HG03039 (cell line): Measurements from ENCODE around the gene TICRR.
A peak's percentile ranks its signal among the peaks of the same experiment; 100 is the strongest.
"Not testable (repeated sequence)": the region's sequence is repeated elsewhere in the genome, so short reads cannot be mapped to it uniquely, and the experiment has no call there.

ENCODE experiments used
- ATAC-seq: cut with Tn5 transposase; IDR thresholded peaks from one replicate; pipeline ENCODE4 v1.9.1; 2021; ENCODE audit warnings: mild to moderate bottlenecking, moderate library complexity; ENCODE audit not compliant: unreplicated experiment

The TICRR gene

DNA sequence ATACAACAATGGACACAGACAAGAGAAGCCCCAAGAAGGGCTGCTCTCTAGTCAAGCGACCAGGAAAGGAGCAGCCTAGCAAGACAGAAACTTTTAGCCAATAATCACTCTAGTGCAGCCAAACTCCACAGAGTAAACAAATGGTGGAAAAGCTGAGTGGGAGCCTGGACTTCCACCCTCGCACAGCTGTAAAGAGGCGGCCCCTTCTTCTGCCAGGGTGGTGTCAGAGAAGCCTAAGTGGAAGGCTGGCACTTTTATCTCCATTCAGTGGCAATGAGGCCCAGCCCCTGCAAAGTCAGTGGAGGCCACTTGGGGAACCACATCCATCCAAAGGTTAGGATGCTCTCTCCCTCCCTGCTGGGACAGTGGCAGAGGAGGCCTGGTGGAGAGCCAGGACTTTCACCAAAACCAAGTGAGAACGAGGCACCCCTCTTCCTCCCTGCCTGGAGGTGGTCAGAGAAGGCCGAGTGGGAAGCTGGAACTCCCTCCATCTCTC, 15.5 kb upstream of the TICRR start:
- ATAC-seq, result no peak

- ATAC-seq, result no peak
Observed at GRCh38 chr15:89566181-89566580, 9.1 kb upstream of the TICRR start.

- ATAC-seq, result no peak
Observed at GRCh38 chr15:89566621-89567294, 8.5 kb upstream of the TICRR start.

DNA sequence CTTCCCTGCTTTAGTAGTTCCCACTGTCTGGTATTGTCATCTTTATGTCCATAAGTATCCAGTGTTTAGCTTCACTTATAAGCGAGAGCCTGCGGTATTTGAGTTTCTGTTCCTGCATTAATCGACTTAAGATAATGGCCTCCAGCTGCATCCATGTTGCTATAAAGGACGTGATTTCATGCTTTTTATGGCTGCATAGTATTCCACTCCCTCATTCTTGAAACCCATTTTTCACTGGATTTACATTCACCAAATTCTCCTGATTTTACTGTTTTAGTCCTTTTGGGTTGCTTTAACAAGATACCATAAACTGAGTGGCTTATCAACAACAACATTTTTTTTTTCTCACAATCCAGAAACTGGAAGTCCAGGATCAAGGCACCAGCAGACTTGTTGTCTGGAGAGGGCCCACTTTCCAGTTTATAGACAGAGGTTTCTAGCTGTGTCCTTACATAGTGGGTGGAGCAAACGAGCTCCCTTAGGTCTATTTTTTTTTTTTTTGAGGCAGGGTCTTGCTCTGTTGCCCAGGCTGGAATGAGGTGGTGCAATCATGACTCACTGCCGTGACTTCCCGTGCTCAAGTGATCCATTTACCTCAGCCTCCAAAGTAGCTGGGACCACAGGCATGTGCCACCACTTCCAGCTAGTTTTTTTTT, 6.1 kb upstream of the TICRR start:
- ATAC-seq, result no peak

GRCh38 chr15:89575656-89576416, 567 bp downstream of the TICRR start:
- peak; percentile 21 for ATAC-seq

DNA sequence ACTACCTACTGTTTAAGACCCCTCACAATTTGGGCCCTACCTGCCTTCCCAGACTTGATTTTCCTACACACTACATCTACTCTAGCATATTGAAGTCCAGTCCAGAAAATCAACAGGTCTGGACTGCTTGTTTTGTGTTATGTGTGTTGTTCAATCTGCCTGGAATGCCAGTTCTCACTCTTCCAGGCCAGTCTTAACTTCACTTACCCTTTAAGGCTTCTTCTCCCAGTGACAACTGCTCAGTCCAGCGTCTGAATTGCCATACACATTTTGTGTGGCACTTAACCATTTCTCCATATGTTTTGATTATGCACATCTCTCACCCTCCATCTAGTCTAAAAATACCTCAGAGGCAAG, 1.1 kb downstream of the TICRR start:
- no peak for ATAC-seq

DNA sequence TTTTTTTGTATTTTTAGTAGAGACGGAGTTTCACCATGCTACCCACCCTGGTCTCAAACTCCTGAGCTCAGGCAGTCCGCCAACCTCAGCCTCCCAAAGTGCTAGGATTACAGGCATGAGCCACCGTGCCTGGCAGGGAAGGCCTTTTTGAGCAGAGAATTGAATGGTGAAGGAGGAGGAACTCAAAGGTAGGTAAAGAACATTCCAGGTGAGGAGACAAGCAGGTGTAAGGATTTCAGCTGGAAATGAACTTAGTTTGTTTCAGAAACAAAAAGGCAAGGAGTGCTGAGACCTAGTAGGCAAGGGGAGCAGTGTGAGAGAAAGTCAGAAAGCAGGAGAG, 2.5 kb downstream of the TICRR start:
- ATAC-seq, result no peak

DNA sequence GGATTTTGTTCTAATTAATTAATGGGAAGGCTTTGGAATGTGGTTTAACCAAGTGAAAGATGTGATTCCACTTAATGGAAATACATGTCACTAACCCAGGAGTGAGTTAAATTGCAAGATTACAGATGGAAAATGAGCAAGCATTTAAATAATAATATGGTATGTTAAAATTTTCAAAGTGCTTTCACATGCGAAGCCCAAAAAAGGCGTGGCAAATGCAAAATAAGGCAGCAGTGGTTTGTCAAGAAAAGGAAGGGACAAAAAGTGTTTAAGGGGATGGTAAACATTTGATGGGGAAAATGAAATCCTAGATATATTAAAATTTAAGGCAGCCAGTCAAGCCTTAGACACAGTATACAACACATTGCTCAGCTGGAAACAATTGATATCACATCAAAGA, 2.9 kb downstream of the TICRR start:
- no peak for ATAC-seq

DNA sequence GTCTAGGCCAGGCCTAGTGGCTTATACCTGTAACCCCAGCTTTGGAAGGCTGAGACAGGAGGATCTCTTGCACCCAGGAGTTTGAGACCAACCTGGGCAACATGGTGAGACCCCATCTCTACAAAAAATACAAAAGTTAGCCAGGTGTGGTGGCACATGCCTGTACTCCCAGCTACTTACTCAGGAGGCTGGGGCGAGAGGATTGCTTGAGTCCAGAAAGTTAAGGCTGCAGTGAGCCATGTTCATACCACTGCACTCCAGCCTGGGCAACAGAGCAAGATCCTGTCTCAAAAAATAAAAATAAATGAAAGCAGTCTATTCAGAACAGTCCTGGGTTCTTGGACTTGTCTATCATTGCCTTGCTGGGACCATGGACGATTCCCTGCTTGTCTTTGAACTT, 5.5 kb downstream of the TICRR start:
- not testable (repeated sequence) for ATAC-seq

GRCh38 chr15:89586651-89587050, 11.4 kb downstream of the TICRR start:
- ATAC-seq, result no peak

GRCh38 chr15:89587955-89588354, 12.7 kb downstream of the TICRR start:
- no peak for ATAC-seq

DNA sequence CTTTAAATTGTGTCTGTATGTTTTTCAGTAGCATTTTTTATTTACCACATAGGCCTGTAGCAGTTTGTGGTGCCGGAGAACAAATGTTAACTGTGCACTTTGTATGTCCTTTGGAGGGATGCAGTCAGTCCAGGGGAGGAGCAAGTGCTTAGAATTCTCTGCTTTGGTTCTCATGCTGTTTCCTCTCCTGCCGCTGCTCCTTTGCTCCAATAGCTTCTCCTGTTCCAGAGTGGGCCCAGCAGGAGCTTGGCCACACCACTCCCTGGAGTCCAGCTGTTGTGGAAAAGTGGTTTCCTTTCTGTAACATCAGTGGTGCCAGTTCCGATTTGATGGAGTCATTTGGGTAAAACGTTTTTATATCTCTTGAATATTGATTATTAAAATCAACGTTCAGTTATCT, 16.6 kb downstream of the TICRR start:
- no peak for ATAC-seq

DNA sequence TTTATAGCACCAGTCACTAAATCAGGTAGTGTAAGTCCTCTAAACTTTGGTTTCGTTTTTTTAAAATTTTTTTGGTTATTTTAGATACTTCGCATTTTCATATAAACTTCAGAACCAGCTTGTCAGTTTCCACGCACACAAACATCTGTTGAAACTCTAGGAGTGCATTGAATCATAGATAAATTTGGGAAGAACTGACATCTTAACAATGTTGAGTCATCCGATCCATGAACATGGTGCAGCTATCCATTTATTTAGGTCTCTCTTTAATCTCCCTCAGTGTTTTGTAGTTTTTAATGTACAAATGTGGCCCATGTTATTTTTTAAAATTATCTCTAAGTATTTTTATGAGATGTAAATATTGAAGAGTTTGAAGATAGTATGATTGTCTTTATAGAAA, 17.7 kb downstream of the TICRR start:
- ATAC-seq, result no peak

DNA sequence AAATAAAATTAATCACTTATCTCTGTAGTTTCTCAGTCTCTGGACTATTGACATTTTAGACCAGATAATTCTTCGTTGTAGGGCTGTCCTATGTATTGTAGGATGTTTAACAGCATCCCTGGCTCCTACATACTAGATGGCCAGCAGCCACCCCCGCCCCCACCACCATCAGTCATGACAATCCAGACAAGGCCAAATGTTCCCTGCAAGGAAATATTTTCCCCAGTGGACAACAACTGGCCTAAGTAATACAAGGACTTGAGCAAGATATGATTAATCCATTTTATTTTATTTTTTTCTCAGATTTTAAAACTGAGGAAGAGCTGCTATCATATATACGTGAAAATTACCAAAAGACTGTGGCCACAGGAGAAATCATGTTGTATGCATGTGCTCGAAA, 23.8 kb downstream of the TICRR start:
- no peak for ATAC-seq

DNA sequence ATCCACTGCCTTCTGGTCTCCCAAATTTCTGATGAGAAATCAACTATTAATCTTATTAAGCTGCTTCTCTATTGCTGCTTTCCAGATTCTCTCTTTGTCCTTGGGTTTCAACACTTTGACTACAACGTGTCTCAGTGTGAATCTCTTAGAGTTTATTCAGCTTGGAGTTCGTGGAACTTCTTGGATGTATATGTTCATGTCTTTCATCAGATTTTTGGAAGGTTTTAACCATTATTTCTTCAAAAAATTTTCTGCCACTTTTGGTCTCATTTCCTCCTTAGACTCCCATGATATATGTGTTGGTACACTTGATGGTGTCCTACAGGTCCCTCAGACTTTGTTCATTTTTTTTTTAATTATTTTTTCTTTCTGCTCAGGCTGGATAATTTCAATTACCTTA, 36.0 kb downstream of the TICRR start:
- no peak for ATAC-seq

DNA sequence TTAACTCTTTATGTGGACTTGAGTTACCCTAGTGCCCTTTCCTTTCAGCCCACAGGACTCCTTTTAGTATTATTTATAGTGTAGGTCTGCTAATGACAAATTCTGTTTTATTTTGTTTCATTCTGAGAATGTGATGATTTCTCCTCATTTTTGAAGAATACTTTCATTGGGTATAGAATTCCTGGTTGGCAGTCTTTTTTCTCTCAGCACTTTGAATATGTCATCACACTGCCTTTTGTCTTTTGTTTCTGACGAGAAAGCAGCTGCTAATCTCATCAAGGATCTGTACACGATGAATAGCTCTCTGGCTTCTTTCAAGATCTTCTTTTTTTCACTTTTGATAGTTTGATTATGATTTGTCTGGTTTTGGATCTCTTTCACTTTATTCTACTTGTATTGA, 37.8 kb downstream of the TICRR start:
- no peak for ATAC-seq

GRCh38 chr15:89614164-89614563, 38.9 kb downstream of the TICRR start:
- ATAC-seq, result no peak

GRCh38 chr15:89615135-89615534, 39.9 kb downstream of the TICRR start:
- ATAC-seq, result no peak

- no peak for ATAC-seq
Observed at GRCh38 chr15:89616228-89616627, 41.0 kb downstream of the TICRR start.

DNA sequence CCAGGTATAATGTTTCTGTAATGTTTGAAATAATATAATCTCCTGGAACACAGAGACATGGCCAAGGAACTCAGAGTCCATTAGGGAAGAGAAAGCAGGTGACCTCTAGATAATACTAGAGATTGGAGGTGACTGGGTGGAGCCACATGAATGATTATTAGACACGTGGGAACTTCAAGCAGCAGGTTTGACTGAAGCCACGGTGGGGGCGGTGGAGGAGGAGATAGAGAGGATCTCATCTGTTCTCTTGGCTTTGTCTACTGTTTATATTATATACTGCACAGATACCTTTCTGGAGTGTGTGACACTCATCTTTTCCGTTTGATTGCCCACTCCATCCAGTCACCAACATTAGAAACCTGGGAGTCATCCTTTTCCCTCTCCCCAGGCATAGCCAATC, 46.3 kb downstream of the TICRR start:
- no peak for ATAC-seq

- no peak for ATAC-seq
Observed at GRCh38 chr15:89623165-89623564, 47.9 kb downstream of the TICRR start.

DNA sequence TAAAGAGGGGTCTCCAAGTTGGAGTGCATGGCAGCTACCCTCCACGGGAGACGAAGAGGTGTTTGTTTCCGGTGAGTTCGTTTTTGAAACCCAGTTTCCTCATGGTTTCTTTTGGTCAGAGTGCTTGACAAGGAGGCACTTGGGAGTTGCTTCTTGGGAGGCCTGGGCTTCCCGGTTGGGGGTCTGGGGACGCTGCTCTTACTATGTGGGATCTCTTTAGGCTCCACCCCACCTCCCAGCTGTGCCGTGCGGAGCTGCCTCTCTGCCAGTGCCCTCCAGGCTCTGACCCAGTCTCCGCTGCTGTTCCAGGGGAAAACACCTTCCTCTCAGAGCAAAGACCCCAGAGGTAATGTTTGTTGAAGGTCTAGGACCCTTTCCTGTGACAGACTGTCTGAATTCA, 50.4 kb downstream of the TICRR start:
- no peak for ATAC-seq
